ENCODE measurements around the gene KRT36.

Gene KRT36

DNA sequence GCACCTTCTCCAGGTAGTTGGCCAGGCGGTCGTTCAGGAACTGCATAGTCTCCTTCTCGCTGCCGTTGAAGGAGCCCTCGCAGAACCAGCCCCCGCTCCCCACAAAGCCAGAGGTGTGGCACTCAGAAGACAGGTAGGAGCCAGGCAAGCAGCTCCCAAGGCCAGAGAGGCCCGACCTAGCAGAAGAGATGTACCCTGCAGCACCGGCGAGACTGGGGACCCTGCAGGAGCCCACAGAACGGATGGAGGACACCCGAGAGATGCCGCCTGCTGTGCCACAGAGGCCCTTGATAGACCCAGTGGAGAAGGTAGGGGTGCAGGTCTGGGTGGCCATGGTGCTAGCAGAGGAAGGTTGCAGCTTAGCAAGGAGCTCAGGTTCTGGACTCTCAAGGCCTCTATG, at the start of gene KRT36:
Gene KRT36, minus strand, starts transcription at position 380 of the 400 bp plus-strand sequence. Its CDS starts 46 bp downstream, at position 334.
- Histone ChIP-seq H3K4me3 (ENCODE audit: low read depth, low read length) (no peak within 1 kb of the TSS), H3K27me3 (ENCODE audit: control insufficient read depth, insufficient read depth, low read length) (no peaks in the 10 kb centered on the region; the same call in 1 of the 2 replicates), H3K4me1 (ENCODE audit: control insufficient read depth, insufficient read depth, low read length) (no peaks in the 10 kb centered on the region), H3K9ac (ENCODE audit: low read depth, low read length) (no peak within 1 kb of the TSS), H3K9me3 (ENCODE audit: control insufficient read depth, insufficient read depth, low read length) (no peaks in the 10 kb centered on the region), H3K36me3 (ENCODE audit: control insufficient read depth, insufficient read depth, low read length) (no peaks in the 10 kb centered on the region), H3K27ac (ENCODE audit: low read depth, low read length) (no peak within 1 kb of the TSS)

DNA sequence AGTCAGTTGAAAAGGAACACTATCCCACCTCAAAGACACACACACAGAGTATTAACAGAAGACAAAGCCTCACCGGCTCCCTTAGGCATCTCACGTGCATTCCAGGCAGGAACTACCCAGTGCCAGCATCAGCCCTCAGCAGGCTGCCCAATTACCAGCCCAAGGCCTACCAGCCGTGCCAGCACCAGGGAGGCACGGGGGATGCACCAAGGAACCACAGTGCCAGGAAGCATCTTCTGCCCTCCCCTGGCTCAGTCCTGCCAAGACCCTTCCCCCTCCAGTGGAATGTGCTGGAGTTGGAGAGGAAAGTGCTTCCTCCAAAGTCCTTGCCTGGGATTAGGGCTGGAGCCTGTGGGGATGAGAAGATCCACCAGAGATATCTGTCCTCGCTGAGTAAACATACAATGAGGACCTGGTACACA, 49.4 kb upstream of the KRT36 start:
- peaks cover 9% of the 10 kb centered on the region; the same call in 1 of the 2 replicates for H3K4me1 ChIP-seq (ENCODE audit: control insufficient read depth, insufficient read depth, low read length)
- H3K36me3 ChIP-seq (ENCODE audit: control insufficient read depth, insufficient read depth, low read length), result no peaks in the 10 kb centered on the region
- peak overlapping the region; percentile 58 for H3K27ac ChIP-seq (ENCODE audit: low read depth, low read length)
- H3K9ac ChIP-seq (ENCODE audit: low read depth, low read length), result no peak overlapping the region
- no peak overlapping the region for H3K4me3 ChIP-seq (ENCODE audit: low read depth, low read length)
- H3K9me3 ChIP-seq (ENCODE audit: control insufficient read depth, insufficient read depth, low read length), result no peaks in the 10 kb centered on the region
- no peaks in the 10 kb centered on the region for H3K27me3 ChIP-seq (ENCODE audit: control insufficient read depth, insufficient read depth, low read length)

DNA sequence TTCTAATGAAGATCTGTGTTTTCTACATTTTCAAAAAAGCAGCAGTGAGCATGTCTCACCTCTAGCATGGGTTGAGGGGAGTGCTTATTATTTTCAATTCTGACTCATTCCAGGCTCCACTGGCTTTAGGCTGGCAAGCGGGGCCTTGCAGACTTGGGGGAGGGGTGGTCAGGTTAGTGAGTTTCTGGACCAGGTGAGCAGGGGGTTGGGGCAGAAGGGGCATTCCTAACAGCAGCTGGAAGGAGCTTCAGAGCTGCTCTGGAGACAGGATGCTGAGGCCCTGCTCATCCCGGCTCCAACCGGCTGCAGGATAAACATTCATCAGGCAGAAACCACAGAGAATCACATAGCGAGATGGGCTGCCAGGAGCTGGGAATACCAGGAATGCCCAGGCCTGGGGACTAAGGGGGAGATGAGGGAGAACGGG, 48.9 kb upstream of the KRT36 start:
- no peak overlapping the region for H3K9ac ChIP-seq (ENCODE audit: low read depth, low read length)
- H3K4me3 ChIP-seq (ENCODE audit: low read depth, low read length), result no peak overlapping the region
- no peaks in the 10 kb centered on the region for H3K36me3 ChIP-seq (ENCODE audit: control insufficient read depth, insufficient read depth, low read length)
- H3K9me3 ChIP-seq (ENCODE audit: control insufficient read depth, insufficient read depth, low read length), result no peaks in the 10 kb centered on the region
- H3K4me1 ChIP-seq (ENCODE audit: control insufficient read depth, insufficient read depth, low read length), result peaks cover 9% of the 10 kb centered on the region; the same call in 1 of the 2 replicates
- no peaks in the 10 kb centered on the region for H3K27me3 ChIP-seq (ENCODE audit: control insufficient read depth, insufficient read depth, low read length)
- H3K27ac ChIP-seq (ENCODE audit: low read depth, low read length), result peak overlapping the region; percentile 58

DNA sequence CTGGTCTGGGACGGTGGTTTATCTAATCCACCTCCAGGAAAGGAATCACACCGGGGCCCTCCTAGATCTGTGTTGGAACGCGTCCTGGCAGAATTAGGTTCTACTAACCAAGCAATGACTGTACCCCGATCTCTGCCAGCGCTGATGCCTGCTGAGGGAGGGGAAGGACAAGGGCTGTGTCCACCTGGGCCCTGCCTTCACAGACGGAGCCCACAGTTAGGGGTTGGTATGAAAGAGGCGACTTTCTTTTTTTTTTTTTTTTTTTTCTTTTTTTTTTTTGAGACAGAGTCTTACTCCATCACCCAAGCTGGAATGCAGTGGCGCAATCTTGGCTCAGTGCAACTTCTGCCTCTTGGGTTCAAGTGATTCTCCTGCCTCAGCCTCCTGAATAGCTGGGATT, 48.3 kb upstream of the KRT36 start:
- no peak overlapping the region for H3K9ac ChIP-seq (ENCODE audit: low read depth, low read length)
- no peak overlapping the region for H3K27ac ChIP-seq (ENCODE audit: low read depth, low read length)
- no peaks in the 10 kb centered on the region for H3K36me3 ChIP-seq (ENCODE audit: control insufficient read depth, insufficient read depth, low read length)
- H3K27me3 ChIP-seq (ENCODE audit: control insufficient read depth, insufficient read depth, low read length), result no peaks in the 10 kb centered on the region
- no peak overlapping the region for H3K4me3 ChIP-seq (ENCODE audit: low read depth, low read length)
- H3K9me3 ChIP-seq (ENCODE audit: control insufficient read depth, insufficient read depth, low read length), result no peaks in the 10 kb centered on the region
- peaks cover 9% of the 10 kb centered on the region; the same call in 1 of the 2 replicates for H3K4me1 ChIP-seq (ENCODE audit: control insufficient read depth, insufficient read depth, low read length)

DNA sequence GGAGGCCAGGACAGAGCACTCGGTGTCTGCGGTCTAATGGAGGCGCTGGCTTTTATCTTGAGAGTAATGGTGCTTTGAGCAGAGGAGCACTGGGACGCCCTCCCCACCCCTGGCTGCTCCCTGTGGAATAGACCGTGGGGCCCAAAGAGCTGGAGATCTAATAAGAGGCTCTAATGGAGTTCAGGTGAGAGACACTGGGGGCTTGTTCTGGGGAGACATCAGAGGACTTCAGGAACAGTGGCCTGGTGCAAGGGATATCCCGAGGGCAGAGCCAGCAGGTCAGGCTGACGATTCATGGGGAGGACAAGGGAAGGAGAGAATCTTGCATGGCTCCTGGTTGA, 47.9 kb upstream of the KRT36 start:
- Histone ChIP-seq H3K36me3 (ENCODE audit: control insufficient read depth, insufficient read depth, low read length) (no peaks in the 10 kb centered on the region), H3K27ac (ENCODE audit: low read depth, low read length) (no peak overlapping the region), H3K4me1 (ENCODE audit: control insufficient read depth, insufficient read depth, low read length) (peaks cover 9% of the 10 kb centered on the region; the same call in 1 of the 2 replicates), H3K27me3 (ENCODE audit: control insufficient read depth, insufficient read depth, low read length) (no peaks in the 10 kb centered on the region), H3K9ac (ENCODE audit: low read depth, low read length) (no peak overlapping the region), H3K9me3 (ENCODE audit: control insufficient read depth, insufficient read depth, low read length) (no peaks in the 10 kb centered on the region), H3K4me3 (ENCODE audit: low read depth, low read length) (no peak overlapping the region)

DNA sequence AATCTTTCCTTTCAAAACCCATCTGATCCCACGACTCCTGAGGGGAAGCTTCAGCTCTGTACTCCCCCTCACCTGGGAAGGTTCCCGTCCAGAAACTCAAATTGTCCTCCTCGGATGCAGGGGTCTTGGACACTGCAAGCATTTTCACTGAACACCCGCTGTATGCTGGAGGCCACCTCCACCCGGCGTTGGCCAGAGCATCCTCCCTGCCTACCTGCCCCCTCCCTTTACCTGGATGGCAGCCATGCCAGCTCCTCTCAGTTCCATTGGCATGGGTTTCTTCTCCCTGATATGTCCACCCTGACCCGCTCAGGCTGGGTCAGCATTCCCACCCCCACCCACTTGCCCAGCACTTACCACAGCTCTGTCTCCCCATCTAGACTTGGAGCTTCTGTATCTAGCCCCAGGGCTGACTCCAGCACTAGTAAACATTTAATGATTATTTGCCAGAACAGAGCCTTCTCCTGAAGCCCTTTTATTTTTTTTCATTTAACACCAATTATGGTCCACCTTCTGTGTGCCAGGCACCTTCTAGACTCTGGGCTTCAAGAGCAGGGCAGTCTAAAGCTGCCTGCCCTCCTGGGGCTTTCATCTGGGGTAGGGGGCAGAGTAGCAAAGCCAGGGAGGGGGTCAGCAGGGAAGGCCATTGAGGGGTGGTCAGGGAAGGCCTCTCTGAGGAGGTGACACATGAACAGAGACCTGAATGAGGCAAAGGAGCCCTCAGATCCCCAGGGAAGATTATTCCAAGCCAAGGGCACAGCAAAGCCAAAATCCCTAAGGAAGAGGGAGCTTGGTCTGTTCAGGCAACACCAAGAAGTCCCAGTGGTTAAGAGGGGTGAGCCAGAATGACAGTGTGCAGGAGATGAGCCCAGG, 47.3 kb upstream of the KRT36 start:
- H3K27me3 ChIP-seq (ENCODE audit: control insufficient read depth, insufficient read depth, low read length), result no peaks in the 10 kb centered on the region
- H3K4me3 ChIP-seq (ENCODE audit: low read depth, low read length), result no peak overlapping the region
- H3K27ac ChIP-seq (ENCODE audit: low read depth, low read length), result no peak overlapping the region
- H3K9ac ChIP-seq (ENCODE audit: low read depth, low read length), result no peak overlapping the region
- H3K4me1 ChIP-seq (ENCODE audit: control insufficient read depth, insufficient read depth, low read length), result peaks cover 9% of the 10 kb centered on the region; the same call in 1 of the 2 replicates
- H3K9me3 ChIP-seq (ENCODE audit: control insufficient read depth, insufficient read depth, low read length), result no peaks in the 10 kb centered on the region
- no peaks in the 10 kb centered on the region for H3K36me3 ChIP-seq (ENCODE audit: control insufficient read depth, insufficient read depth, low read length)

DNA sequence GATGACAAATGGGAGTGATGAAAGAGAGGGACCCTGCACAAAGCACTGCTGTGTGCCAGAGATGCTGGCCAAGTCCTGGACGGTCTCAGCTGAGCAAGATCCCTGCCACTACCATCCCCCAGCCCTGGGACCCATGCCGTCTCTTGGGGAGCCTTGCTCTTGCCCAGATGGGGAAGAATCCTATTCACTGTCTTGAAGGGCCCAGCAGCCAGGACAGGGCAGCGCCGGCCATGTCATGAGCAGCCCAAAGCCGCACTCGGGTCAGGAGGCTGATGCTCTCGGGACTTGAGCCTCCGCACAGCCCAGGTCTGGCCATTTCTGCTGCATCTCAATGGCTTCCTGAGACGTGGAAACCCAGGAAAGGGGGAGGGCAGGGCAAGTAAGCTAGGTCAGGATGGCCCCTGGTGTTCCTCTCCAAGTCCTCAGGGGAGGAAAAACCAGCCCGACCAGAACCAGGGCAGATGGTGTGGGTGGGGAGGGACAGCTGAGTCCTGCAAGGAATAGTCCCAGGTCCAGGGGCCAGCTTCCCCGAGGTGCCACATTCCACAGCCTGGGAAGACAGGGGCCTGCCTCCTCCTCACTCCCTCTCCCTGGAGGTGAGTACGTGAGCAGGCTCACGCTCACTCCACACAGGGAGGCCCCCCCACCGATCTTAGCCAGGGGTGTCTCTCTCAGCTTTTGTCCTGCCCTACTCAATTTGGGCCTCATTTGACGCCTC, 46.2 kb upstream of the KRT36 start:
- H3K4me1 ChIP-seq (ENCODE audit: control insufficient read depth, insufficient read depth, low read length), result peaks cover 9% of the 10 kb centered on the region; the same call in 1 of the 2 replicates
- no peaks in the 10 kb centered on the region for H3K27me3 ChIP-seq (ENCODE audit: control insufficient read depth, insufficient read depth, low read length)
- no peak overlapping the region for H3K4me3 ChIP-seq (ENCODE audit: low read depth, low read length)
- H3K27ac ChIP-seq (ENCODE audit: low read depth, low read length), result no peak overlapping the region
- no peaks in the 10 kb centered on the region for H3K9me3 ChIP-seq (ENCODE audit: control insufficient read depth, insufficient read depth, low read length)
- H3K36me3 ChIP-seq (ENCODE audit: control insufficient read depth, insufficient read depth, low read length), result no peaks in the 10 kb centered on the region
- no peak overlapping the region for H3K9ac ChIP-seq (ENCODE audit: low read depth, low read length)

DNA sequence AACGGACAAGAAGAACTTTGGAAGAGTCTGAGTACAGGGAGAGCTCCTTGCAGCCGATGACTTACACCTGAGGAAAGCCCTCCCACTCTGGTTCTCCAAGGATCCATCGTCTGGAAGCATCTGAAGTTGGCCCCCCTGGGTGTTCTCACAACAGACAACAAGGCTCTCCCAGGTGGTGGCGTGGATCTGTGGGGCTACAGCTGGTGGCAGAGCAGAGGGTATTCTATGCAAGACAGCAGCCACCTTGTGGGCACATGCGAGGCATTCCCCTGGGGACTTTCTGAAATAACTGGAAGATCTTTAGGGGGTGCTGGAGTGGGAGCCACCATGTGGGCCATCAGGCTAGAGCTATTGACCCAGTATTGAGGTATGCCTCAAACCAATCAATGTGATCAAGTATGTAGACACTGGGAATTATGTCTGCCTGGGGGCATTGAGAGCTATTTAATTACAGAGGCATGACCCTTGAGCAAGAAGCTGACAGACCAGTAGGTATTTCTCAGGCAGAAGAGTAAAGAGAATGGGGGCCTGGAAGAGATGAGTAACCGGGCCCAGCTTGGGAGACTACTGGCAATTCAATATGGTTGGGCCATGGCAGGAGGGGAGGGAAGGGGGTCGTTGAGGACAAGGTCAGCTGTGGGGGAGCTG, 45.3 kb upstream of the KRT36 start:
- Histone ChIP-seq H3K4me1 (ENCODE audit: control insufficient read depth, insufficient read depth, low read length) (peaks cover 9% of the 10 kb centered on the region; the same call in 1 of the 2 replicates), H3K27ac (ENCODE audit: low read depth, low read length) (no peak overlapping the region)

DNA sequence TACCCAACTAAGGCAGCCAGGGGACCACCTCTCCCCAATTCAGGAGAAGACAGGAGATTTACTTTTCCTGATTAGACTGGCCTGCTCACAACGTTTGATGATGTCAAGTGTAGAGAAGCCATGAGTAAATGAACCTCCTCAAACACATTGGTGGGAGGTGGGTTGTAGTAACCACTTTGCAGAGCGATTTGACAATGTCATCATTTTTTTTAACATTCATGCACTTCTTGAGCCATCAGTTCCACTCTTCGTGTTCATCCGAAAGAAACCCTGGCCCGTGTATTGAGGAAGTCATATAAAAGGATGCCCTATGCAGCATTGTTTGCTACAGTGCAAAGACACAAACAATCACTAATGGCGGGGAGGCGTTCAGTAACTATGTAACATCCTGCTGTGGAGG, 43.9 kb upstream of the KRT36 start:
- H3K36me3 ChIP-seq (ENCODE audit: control insufficient read depth, insufficient read depth, low read length), result no peaks in the 10 kb centered on the region
- peaks cover 14% of the 10 kb centered on the region; the same call in 1 of the 2 replicates for H3K4me1 ChIP-seq (ENCODE audit: control insufficient read depth, insufficient read depth, low read length)
- H3K27ac ChIP-seq (ENCODE audit: low read depth, low read length), result no peak overlapping the region
- H3K9ac ChIP-seq (ENCODE audit: low read depth, low read length), result no peak overlapping the region
- H3K4me3 ChIP-seq (ENCODE audit: low read depth, low read length), result no peak overlapping the region
- H3K9me3 ChIP-seq (ENCODE audit: control insufficient read depth, insufficient read depth, low read length), result no peaks in the 10 kb centered on the region
- no peaks in the 10 kb centered on the region for H3K27me3 ChIP-seq (ENCODE audit: control insufficient read depth, insufficient read depth, low read length)

More for the DNA sequence above, 45.3 kb upstream of the KRT36 start:
- no peak overlapping the region for H3K9ac ChIP-seq (ENCODE audit: low read depth, low read length)
- no peaks in the 10 kb centered on the region for H3K27me3 ChIP-seq (ENCODE audit: control insufficient read depth, insufficient read depth, low read length)
- no peaks in the 10 kb centered on the region for H3K9me3 ChIP-seq (ENCODE audit: control insufficient read depth, insufficient read depth, low read length)
- H3K4me3 ChIP-seq (ENCODE audit: low read depth, low read length), result no peak overlapping the region
- no peaks in the 10 kb centered on the region for H3K36me3 ChIP-seq (ENCODE audit: control insufficient read depth, insufficient read depth, low read length)

DNA sequence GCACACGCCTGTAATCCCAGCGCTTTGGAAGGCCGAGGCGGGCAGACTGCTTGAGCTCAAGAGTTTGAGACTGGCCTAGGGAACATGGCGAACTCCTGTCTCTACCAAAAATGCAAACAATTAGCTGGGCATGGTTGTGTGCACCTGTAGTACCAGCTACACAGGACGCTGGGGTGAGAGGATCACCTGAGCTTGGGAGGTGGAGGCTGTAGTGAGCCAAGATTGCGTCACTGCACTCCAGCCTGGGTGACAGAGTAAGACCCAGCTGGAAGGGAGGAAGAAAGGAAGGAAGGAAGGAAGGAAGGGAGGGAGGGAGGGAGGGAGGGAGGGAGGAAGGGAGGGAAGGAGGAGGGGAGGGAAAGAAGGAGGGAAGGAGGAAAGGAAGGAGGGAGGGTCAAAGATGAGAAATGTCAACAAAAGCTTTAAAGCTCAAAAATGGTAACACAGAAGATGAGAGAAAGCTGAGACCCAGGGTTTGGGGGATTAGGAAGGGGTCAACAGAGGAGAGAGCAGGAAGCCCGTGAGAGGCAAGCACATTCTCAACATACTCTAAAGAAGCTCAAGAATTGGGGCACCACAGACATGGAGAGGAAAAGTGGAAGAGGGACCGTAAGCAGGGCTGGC, 43.3 kb upstream of the KRT36 start:
- H3K9me3 ChIP-seq (ENCODE audit: control insufficient read depth, insufficient read depth, low read length), result no peaks in the 10 kb centered on the region
- H3K36me3 ChIP-seq (ENCODE audit: control insufficient read depth, insufficient read depth, low read length), result no peaks in the 10 kb centered on the region
- no peak overlapping the region for H3K4me3 ChIP-seq (ENCODE audit: low read depth, low read length)
- no peak overlapping the region for H3K9ac ChIP-seq (ENCODE audit: low read depth, low read length)
- no peak overlapping the region for H3K27ac ChIP-seq (ENCODE audit: low read depth, low read length)
- peaks cover 15% of the 10 kb centered on the region for H3K4me1 ChIP-seq (ENCODE audit: control insufficient read depth, insufficient read depth, low read length)
- no peaks in the 10 kb centered on the region for H3K27me3 ChIP-seq (ENCODE audit: control insufficient read depth, insufficient read depth, low read length)
